Gastroesophageal sphincter (tissue), 3 donors: Measurements from ENCODE around the gene TCF4.

ENCODE experiments used
- EP300 ChIP-seq: sonication (generic); formaldehyde crosslinking; IDR thresholded peaks from one replicate; pipeline ENCODE4 v1.6.1; 2017; ENCODE audit warnings: antibody characterized with exemption, mild to moderate bottlenecking
- POLR2A ChIP-seq, 2 donors: fragments of 450-650 bp; IDR thresholded peaks; one replicate each; pipeline ENCODE4 v1.6.1; 2017; ENCODE audit warnings: antibody characterized with exemption in 2 of 2, mild to moderate bottlenecking in 2 of 2, moderate library complexity in 1 of 2
- POLR2AphosphoS5 ChIP-seq: sonication (generic); formaldehyde crosslinking; IDR thresholded peaks from one replicate; pipeline ENCODE4 v1.6.1; 2017; ENCODE audit warnings: antibody characterized with exemption
- TF ChIP-seq, protein P1 (sequence below), 4 experiments: fragments of 200-600 bp in 2 of 4; fragments of 450-650 bp in 2 of 4; sonication (generic) in 1 of 4; IDR thresholded peaks; one replicate each; pipeline ENCODE4 v1.5.1; 2017 to 2019; ENCODE audit warnings: antibody characterized with exemption in 4 of 4, mild to moderate bottlenecking in 2 of 4, moderate library complexity in 2 of 4

DNA sequence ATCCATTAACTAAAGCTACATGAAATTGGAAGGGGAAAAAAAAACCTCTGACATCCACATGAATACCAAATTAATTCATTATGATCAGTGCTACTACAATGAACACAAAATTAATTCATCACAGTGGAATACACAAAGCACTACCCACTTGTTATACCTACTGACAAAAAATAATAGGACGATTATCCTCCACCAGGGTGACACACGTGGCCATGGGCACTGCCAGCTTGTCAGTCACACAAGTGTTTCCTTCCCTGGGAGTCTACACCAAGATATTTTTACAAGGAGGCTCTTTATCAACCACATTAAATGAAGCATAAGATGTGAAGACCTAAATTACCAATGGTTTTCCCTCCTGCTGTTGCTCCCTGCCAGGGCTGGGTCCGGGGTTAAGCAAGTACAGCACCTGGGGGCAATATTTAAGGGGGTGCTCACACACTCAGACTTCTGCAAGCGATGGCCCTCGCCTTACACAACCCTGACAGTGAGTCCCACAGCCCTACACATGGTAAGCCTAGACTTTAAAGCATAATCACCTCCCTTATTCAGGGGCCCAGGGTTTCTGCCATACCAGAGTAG lies 90.1 kb downstream of the TCF4 start:
- TF ChIP-seq, protein P1, sequence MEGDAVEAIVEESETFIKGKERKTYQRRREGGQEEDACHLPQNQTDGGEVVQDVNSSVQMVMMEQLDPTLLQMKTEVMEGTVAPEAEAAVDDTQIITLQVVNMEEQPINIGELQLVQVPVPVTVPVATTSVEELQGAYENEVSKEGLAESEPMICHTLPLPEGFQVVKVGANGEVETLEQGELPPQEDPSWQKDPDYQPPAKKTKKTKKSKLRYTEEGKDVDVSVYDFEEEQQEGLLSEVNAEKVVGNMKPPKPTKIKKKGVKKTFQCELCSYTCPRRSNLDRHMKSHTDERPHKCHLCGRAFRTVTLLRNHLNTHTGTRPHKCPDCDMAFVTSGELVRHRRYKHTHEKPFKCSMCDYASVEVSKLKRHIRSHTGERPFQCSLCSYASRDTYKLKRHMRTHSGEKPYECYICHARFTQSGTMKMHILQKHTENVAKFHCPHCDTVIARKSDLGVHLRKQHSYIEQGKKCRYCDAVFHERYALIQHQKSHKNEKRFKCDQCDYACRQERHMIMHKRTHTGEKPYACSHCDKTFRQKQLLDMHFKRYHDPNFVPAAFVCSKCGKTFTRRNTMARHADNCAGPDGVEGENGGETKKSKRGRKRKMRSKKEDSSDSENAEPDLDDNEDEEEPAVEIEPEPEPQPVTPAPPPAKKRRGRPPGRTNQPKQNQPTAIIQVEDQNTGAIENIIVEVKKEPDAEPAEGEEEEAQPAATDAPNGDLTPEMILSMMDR (IDR thresholded peaks at IDR 0.05), result no peak
- TF ChIP-seq POLR2A (IDR thresholded peaks at IDR 0.05) (no peak), EP300 (no peak), POLR2AphosphoS5 (no peak)
